Endothelial cell (in vitro differentiated cells): ENCODE data around the gene DDC. TPM values are rescaled to one million over a fixed set of nuclear protein-coding genes. Genes with fewer than 3 reads are reported as not detected.

ENCODE experiments used
- DNase-seq: peaks from one replicate; pipeline ENCODE4 v3.0.0; 2021; ENCODE audit warnings: low spot score
- H3K27ac Mint-ChIP-seq: one replicate; pipeline ENCODE4 v1.8.0; 2021; ENCODE audit warnings: mixed read lengths, inconsistent platforms; ENCODE audit not compliant: unreplicated experiment
- H3K27me3 Mint-ChIP-seq: one replicate; pipeline ENCODE4 v1.8.0; 2021; ENCODE audit warnings: mild to moderate bottlenecking, moderate library complexity, mixed read lengths, inconsistent platforms; ENCODE audit not compliant: unreplicated experiment
- H3K36me3 Mint-ChIP-seq: one replicate; pipeline ENCODE4 v1.8.0; 2021; ENCODE audit warnings: mild to moderate bottlenecking, low read depth, mixed read lengths, inconsistent platforms; ENCODE audit not compliant: unreplicated experiment
- H3K4me1 Mint-ChIP-seq: one replicate; pipeline ENCODE4 v1.8.0; 2021; ENCODE audit warnings: mild to moderate bottlenecking, mixed read lengths, inconsistent platforms; ENCODE audit not compliant: unreplicated experiment
- H3K4me3 Mint-ChIP-seq: one replicate; pipeline ENCODE4 v1.8.0; 2021; ENCODE audit warnings: mild to moderate bottlenecking, mixed read lengths, inconsistent platforms; ENCODE audit not compliant: unreplicated experiment
- H3K9me3 Mint-ChIP-seq: one replicate; pipeline ENCODE4 v1.8.0; 2021; ENCODE audit warnings: mixed read lengths, inconsistent platforms; ENCODE audit not compliant: unreplicated experiment
- total RNA-seq: library from RNA; stranded (reverse); fragmentation: NEBNext Ultra II Directional; extraction: Animal tissue kit (Norgen Biotek cat#: 25700); gene quantifications from one replicate; pipeline ENCODE4 v1.2.1, GENCODE V29; 2021; ENCODE audit not compliant: unreplicated experiment
- TF ChIP-seq, protein P1 (sequence below): fragments of 200-600 bp; sonication (generic); IDR thresholded peaks from one replicate; pipeline ENCODE4 v1.5.0; 2021; ENCODE audit warnings: antibody characterized with exemption; ENCODE audit not compliant: unreplicated experiment

Gene DDC
- total RNA-seq, 1 donor from 2014 or later: not detected

DNA sequence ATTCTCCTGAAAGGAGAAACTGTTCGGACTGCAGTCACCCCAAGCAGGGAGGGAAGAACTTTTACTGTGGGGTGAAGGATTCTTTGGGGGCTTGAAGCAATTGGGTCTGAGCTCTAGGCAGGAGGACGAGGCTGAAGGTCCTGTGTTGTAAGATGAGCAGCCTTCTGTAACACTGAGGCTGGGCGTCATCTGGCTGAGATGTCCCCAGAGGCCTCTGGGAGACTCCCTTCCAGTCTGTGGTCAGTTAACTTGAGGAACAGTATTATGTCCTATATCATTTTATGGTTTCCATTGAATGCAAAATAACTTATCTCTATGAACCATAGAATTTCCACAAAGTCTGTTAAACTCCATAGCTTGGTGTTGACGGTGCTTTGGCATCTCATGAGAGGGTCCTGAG is 141.3 kb downstream of the DDC start:
- DNase-seq: no peak
- TF ChIP-seq, protein P1, sequence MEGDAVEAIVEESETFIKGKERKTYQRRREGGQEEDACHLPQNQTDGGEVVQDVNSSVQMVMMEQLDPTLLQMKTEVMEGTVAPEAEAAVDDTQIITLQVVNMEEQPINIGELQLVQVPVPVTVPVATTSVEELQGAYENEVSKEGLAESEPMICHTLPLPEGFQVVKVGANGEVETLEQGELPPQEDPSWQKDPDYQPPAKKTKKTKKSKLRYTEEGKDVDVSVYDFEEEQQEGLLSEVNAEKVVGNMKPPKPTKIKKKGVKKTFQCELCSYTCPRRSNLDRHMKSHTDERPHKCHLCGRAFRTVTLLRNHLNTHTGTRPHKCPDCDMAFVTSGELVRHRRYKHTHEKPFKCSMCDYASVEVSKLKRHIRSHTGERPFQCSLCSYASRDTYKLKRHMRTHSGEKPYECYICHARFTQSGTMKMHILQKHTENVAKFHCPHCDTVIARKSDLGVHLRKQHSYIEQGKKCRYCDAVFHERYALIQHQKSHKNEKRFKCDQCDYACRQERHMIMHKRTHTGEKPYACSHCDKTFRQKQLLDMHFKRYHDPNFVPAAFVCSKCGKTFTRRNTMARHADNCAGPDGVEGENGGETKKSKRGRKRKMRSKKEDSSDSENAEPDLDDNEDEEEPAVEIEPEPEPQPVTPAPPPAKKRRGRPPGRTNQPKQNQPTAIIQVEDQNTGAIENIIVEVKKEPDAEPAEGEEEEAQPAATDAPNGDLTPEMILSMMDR: no peak
- Mint-ChIP-seq H3K4me1 (no peaks in the 10 kb centered on the region), H3K27me3 (peaks cover 2% of the 10 kb centered on the region), H3K4me3 (no peak overlapping the region), H3K27ac (no peak overlapping the region), H3K9me3 (no peaks in the 10 kb centered on the region), H3K36me3 (no peaks in the 10 kb centered on the region)

DNA sequence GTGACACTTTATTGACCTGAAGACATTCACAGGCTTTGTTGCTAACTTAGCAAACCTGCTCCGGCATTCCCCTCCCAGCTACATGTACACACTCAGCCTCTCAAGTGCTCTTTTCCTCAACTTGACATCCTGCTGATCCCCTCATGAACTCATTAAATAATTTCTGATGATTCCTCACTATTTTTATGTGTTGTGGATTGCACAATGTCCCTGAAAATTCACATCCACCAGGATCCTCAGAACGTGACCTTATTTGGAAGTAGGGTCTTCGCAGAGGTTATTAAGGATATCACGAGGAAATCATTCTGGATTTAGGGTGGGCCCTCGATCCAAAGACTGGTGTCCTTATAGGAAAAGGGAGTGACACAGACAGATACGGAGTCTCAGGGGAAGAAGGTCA is 142.3 kb downstream of the DDC start:
- TF ChIP-seq, protein P1: no peak
- Mint-ChIP-seq H3K9me3 (no peaks in the 10 kb centered on the region), H3K4me1 (no peaks in the 10 kb centered on the region), H3K27me3 (peaks cover 2% of the 10 kb centered on the region), H3K36me3 (no peaks in the 10 kb centered on the region), H3K27ac (no peak overlapping the region), H3K4me3 (no peak overlapping the region)
- DNase-seq: no peak

DNA sequence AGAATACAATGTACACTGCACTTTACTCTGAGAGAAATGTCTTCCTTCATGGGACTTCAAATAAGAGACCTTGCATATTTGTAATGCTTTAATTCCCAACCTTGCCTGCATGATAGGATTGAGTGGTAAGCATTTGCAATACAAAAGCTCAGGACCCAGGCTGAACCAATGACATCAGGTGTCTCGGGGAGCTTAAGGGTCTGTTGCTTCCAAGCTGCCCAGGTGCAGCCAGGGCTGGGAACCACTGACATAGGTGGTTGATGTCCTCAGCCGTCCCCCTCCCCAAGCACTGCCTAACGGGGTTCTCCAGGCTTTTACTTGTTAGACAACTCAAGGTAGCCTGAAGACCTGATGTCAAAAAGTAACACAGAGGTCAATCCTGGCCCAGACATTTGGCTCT is 144.2 kb downstream of the DDC start:
- no peak for DNase-seq
- Mint-ChIP-seq H3K4me3 (no peak overlapping the region), H3K4me1 (peaks cover 7% of the 10 kb centered on the region), H3K27ac (no peak overlapping the region), H3K27me3 (peaks cover 2% of the 10 kb centered on the region), H3K36me3 (no peaks in the 10 kb centered on the region), H3K9me3 (no peaks in the 10 kb centered on the region)
- TF ChIP-seq, protein P1: no peak

DNA sequence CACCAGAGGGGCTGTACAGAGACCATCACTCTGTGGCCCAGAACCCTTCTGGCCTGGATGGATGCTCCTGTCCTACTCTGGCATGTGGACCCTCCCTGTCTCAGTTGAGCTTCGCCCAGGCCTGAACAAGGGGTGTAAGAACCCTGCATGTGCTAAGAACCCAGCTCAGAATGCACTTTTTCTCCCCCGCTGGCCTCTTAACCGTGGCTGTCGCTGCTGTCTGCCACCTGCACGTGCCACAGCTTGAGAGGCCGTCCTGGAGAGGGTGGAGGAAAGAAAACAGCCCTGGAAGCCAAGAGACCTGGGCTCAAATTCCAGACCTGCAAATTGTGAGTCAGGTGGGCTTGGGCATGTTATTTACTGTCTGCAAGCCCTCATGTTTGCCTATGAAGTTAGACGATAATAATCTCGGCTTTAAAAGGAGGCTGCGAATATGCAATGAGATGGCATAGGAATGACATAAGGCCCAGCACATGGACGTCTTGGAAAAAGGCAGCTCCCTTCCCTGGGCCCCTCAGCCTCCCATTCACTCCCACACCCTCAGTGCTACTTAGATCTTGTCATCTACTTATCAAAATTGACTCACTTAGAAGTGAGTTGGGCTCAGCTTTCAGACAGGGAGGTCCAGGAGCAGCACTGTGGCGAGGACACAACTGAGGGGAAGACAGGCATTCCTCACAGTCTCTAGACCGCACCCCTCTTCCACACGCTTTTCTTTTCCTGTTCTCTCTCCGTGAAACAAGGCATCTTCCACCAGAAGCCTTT is 146.5 kb downstream of the DDC start:
- TF ChIP-seq, protein P1: no peak

DNA sequence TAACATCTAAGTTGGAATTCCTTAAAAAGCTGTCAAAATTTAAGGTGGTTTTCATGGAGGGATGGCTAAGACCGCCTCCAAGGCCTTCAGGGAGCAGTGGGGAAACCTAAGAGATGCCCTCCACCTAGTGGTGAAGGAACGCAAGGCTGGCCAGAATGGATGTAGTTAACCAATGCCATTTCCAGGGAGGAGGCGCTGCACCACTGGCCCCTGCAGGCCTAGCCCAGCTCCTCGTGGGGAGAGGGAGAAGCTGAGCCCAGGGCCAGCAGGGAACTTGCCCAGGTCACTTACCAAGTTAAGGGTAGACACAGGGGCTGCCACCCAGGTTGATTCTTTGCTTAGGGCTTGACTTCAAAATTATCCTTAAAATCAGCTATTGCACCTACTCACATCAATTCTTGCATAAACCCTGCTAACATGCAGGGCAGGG is 147.1 kb downstream of the DDC start:
- DNase-seq: peak; percentile 80
- H3K4me1 Mint-ChIP-seq: peaks cover 10% of the 10 kb centered on the region
- no peaks in the 10 kb centered on the region for H3K36me3 Mint-ChIP-seq
- H3K4me3 Mint-ChIP-seq: no peak overlapping the region
- H3K27ac Mint-ChIP-seq: no peak overlapping the region
- peaks cover 2% of the 10 kb centered on the region for H3K27me3 Mint-ChIP-seq
- TF ChIP-seq, protein P1: peak; percentile 82
- H3K9me3 Mint-ChIP-seq: no peaks in the 10 kb centered on the region

More for the DNA sequence above, 146.5 kb downstream of the DDC start:
- Mint-ChIP-seq H3K36me3 (no peaks in the 10 kb centered on the region), H3K4me1 (peaks cover 10% of the 10 kb centered on the region), H3K4me3 (no peak overlapping the region), H3K27me3 (peaks cover 2% of the 10 kb centered on the region), H3K27ac (no peak overlapping the region), H3K9me3 (no peaks in the 10 kb centered on the region)
- DNase-seq: no peak
